ENCODE data around the gene PTPN18.

DNA sequence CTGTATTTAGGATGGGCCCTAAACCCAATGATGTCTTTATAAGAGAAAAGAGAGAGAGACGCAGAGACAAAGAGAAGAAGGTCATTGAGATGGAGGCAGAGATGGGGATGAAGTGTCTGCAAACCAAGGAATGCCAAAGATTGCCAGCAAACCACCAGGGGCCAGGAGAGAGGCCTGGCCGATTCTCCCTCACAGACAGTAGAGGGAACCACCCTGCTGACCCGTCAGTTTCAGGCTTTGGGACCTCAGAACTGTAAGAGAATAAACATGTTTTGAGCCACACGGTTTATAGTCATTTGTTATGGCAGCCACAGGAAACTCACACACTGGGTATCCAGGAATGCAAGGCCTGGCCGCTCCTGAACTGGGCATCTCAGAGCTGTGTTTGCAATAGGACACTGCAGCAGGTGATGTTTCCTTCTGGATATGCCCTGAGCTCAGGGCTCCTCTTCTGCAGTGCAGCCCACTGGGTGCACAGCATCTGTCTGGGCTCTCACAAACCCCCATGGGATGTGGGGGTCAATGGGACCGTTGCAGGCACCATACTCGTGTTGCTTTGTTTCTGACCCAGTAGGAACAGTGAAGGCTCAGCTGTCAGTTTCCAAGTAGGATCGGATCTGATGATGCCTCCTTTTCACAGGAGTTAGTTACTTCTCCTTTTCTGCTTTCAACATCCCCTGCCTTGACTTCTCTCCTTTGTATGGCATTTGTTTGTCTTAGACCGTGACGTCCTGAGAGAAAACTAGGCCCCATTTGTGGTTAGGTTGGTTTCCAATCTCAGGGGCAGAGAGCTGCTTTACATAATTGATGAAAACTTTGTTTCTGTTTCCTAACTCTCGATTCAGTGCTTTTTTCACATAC lies 20.8 kb downstream of the PTPN18 start:
- TF ChIP-seq POLR2A (IDR thresholded peaks at IDR 0.05) (no peak), CTCF (IDR thresholded peaks at IDR 0.05) (no peak)
